ENCODE results near the gene SGCD.

DNA sequence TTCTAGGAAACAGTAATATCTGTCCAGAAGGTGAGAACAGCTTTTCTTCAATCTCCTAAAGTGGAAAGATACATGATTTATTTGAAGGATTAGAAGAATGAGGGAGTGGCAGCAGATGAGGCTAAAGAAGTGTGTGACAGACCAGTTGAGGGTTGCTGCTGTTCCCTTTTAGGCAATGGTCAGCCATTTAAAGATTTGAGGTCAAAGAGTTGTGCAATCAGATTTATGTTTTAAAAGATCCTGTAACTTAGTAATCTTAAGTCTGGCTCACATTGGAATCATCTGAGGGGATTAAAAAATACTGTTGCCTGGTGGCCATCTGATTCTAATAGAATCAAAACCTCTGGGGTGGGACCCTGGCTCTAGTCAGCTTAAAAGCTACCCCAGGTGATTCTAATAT lies 4.3 kb upstream of the SGCD start:
- TF ChIP-seq, protein P1, sequence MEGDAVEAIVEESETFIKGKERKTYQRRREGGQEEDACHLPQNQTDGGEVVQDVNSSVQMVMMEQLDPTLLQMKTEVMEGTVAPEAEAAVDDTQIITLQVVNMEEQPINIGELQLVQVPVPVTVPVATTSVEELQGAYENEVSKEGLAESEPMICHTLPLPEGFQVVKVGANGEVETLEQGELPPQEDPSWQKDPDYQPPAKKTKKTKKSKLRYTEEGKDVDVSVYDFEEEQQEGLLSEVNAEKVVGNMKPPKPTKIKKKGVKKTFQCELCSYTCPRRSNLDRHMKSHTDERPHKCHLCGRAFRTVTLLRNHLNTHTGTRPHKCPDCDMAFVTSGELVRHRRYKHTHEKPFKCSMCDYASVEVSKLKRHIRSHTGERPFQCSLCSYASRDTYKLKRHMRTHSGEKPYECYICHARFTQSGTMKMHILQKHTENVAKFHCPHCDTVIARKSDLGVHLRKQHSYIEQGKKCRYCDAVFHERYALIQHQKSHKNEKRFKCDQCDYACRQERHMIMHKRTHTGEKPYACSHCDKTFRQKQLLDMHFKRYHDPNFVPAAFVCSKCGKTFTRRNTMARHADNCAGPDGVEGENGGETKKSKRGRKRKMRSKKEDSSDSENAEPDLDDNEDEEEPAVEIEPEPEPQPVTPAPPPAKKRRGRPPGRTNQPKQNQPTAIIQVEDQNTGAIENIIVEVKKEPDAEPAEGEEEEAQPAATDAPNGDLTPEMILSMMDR (conservative IDR thresholded peaks at IDR 0.05; ENCODE audit: low read depth, low read length) = no peak
- no peak for TF ChIP-seq BHLHE40 (IDR thresholded peaks at IDR 0.05; ENCODE audit: low read depth, low read length)
- TF ChIP-seq POLR2A (IDR thresholded peaks at IDR 0.05; ENCODE audit: low read depth, low read length) = no peak

All from IMR-90 (cell line).